Mucosa of rectum (tissue), 2 donors: Measurements from ENCODE around the gene PDIA5.

Experiments used
- H3K27ac ChIP-seq, 2 donors: one replicate each; pipeline ENCODE4 v1.7.0; 2013; ENCODE audit warnings: inconsistent platforms in 2 of 2, low read depth in 2 of 2, low read length in 2 of 2
- H3K27me3 ChIP-seq, 2 donors: one replicate each; pipeline ENCODE4 v1.7.0; 2013; ENCODE audit warnings: low read length in 2 of 2; ENCODE audit not compliant: control insufficient read depth in 2 of 2, insufficient read depth in 2 of 2
- H3K36me3 ChIP-seq, 2 donors: one replicate each; pipeline ENCODE4 v1.7.0; 2013; ENCODE audit warnings: low read length in 2 of 2; ENCODE audit not compliant: control insufficient read depth in 2 of 2, insufficient read depth in 2 of 2
- H3K4me1 ChIP-seq, 2 donors: one replicate each; pipeline ENCODE4 v1.7.0; 2013; ENCODE audit warnings: low read length in 2 of 2, mild to moderate bottlenecking in 1 of 2; ENCODE audit not compliant: control insufficient read depth in 2 of 2, insufficient read depth in 2 of 2
- H3K4me3 ChIP-seq, 2 donors: one replicate each; pipeline ENCODE4 v1.7.0; 2013; ENCODE audit warnings: low read length in 2 of 2
- H3K9ac ChIP-seq, 2 donors: one replicate each; pipeline ENCODE4 v1.7.0; 2013; ENCODE audit warnings: low read length in 2 of 2, low read depth in 1 of 2, mild to moderate bottlenecking in 1 of 2
- H3K9me3 ChIP-seq, 2 donors: one replicate each; pipeline ENCODE4 v1.7.0; 2013; ENCODE audit warnings: low read length in 2 of 2; ENCODE audit not compliant: control insufficient read depth in 2 of 2
- donor health status: healthy.
- donor health status: Normal muscosa, but diverticular disease.

Gene PDIA5

GRCh38 chr3:123098426-123099330, 31.9 kb downstream of the PDIA5 start:
- Histone ChIP-seq H3K4me3 (no peak overlapping the region), H3K4me1 (peaks cover 8 to 11% of the 10 kb centered on the region in 2 donors), H3K27me3 (no peaks in the 10 kb centered on the region), H3K9ac (no peak overlapping the region), H3K36me3 (peaks cover 25 to 28% of the 10 kb centered on the region in 2 donors), H3K9me3 (no peaks in the 10 kb centered on the region), H3K27ac (no peak overlapping the region)

GRCh38 chr3:123099331-123100192, 32.7 kb downstream of the PDIA5 start:
- H3K27ac ChIP-seq = no peak overlapping the region
- H3K4me1 ChIP-seq = peaks cover 8 to 11% of the 10 kb centered on the region in 2 donors
- H3K27me3 ChIP-seq = no peaks in the 10 kb centered on the region
- H3K36me3 ChIP-seq = peaks cover 32 to 33% of the 10 kb centered on the region in 2 donors
- H3K9ac ChIP-seq = no peak overlapping the region
- no peak overlapping the region for H3K4me3 ChIP-seq
- no peaks in the 10 kb centered on the region for H3K9me3 ChIP-seq

GRCh38 chr3:123100193-123100776, 33.5 kb downstream of the PDIA5 start:
- Histone ChIP-seq H3K27me3 (no peaks in the 10 kb centered on the region), H3K4me1 (peaks cover 8 to 11% of the 10 kb centered on the region in 2 donors), H3K27ac (no peak overlapping the region), H3K4me3 (no peak overlapping the region), H3K9ac (no peak overlapping the region), H3K9me3 (no peaks in the 10 kb centered on the region), H3K36me3 (peaks cover 34 to 35% of the 10 kb centered on the region in 2 donors)

- no peak overlapping the region for H3K4me3 ChIP-seq
- H3K27me3 ChIP-seq = no peaks in the 10 kb centered on the region
- peaks cover 6 to 11% of the 10 kb centered on the region in 2 donors for H3K4me1 ChIP-seq
- H3K27ac ChIP-seq = no peak overlapping the region
- H3K9ac ChIP-seq = no peak overlapping the region
- peaks cover 45 to 47% of the 10 kb centered on the region in 2 donors for H3K36me3 ChIP-seq
- H3K9me3 ChIP-seq = no peaks in the 10 kb centered on the region
Measured at GRCh38 chr3:123102249-123102648, 35.4 kb downstream of the PDIA5 start.

GRCh38 chr3:123102826-123103225, 36.0 kb downstream of the PDIA5 start:
- H3K27ac ChIP-seq = no peak overlapping the region
- no peak overlapping the region for H3K9ac ChIP-seq
- H3K4me1 ChIP-seq = peaks cover under 1 to 11% of the 10 kb centered on the region in 2 donors
- no peaks in the 10 kb centered on the region for H3K27me3 ChIP-seq
- H3K9me3 ChIP-seq = no peaks in the 10 kb centered on the region
- peaks cover 48 to 51% of the 10 kb centered on the region in 2 donors for H3K36me3 ChIP-seq
- H3K4me3 ChIP-seq = no peak overlapping the region

- Histone ChIP-seq H3K4me1 (no peaks in the 10 kb centered on the region), H3K36me3 (peaks cover 50 to 54% of the 10 kb centered on the region in 2 donors), H3K27ac (no peak overlapping the region), H3K9me3 (no peaks in the 10 kb centered on the region), H3K27me3 (no peaks in the 10 kb centered on the region), H3K4me3 (no peak overlapping the region), H3K9ac (no peak overlapping the region)
Measured at GRCh38 chr3:123104550-123104949, 37.7 kb downstream of the PDIA5 start.

GRCh38 chr3:123105201-123106189, 38.7 kb downstream of the PDIA5 start:
- H3K4me1 ChIP-seq = no peaks in the 10 kb centered on the region
- peaks cover 48 to 50% of the 10 kb centered on the region in 2 donors for H3K36me3 ChIP-seq
- no peak overlapping the region for H3K4me3 ChIP-seq
- no peak overlapping the region for H3K9ac ChIP-seq
- no peaks in the 10 kb centered on the region for H3K9me3 ChIP-seq
- no peaks in the 10 kb centered on the region for H3K27me3 ChIP-seq
- no peak overlapping the region for H3K27ac ChIP-seq

GRCh38 chr3:123110282-123110975, 43.6 kb downstream of the PDIA5 start:
- H3K36me3 ChIP-seq = peaks cover 43 to 44% of the 10 kb centered on the region in 2 donors
- H3K27ac ChIP-seq = no peak overlapping the region
- H3K4me1 ChIP-seq = no peaks in the 10 kb centered on the region
- H3K4me3 ChIP-seq = no peak overlapping the region
- no peaks in the 10 kb centered on the region for H3K9me3 ChIP-seq
- no peaks in the 10 kb centered on the region for H3K27me3 ChIP-seq
- no peak overlapping the region for H3K9ac ChIP-seq
